Neural cell (in vitro differentiated cells): ENCODE measurements around the gene EIF4A2.
"Not testable (repeated sequence)": the region's sequence is repeated elsewhere in the genome, so short reads cannot be mapped to it uniquely, and the experiment has no call there.

Experiments
- EP300 ChIP-seq: fragments of 450-650 bp; conservative IDR thresholded peaks from 2 replicates; pipeline ENCODE4 v1.6.1; 2014; ENCODE audit warnings: antibody characterized with exemption, mild to moderate bottlenecking, moderate library complexity; ENCODE audit not compliant: poor library complexity, severe bottlenecking
- EZH2 ChIP-seq: fragments of 200-600, 300-800 bp; shearing (Covaris generic), sonication (generic); IDR thresholded peaks from 2 replicates; pipeline ENCODE4 v1.6.1; 2014; ENCODE audit warnings: antibody characterized with exemption, low read length, borderline replicate concordance, mild to moderate bottlenecking; ENCODE audit not compliant: insufficient read depth, poor library complexity, severe bottlenecking
- MXI1 ChIP-seq: fragments of 450-650 bp; conservative IDR thresholded peaks from 2 replicates; pipeline ENCODE4 v1.6.1; 2014; ENCODE audit warnings: antibody characterized with exemption, mild to moderate bottlenecking; ENCODE audit not compliant: poor library complexity, severe bottlenecking
- POLR2AphosphoS5 ChIP-seq: IDR thresholded peaks from 2 replicates; pipeline ENCODE4 v1.6.1; 2012
- RAD21 ChIP-seq: fragments of 450-650 bp; conservative IDR thresholded peaks from 2 replicates; pipeline ENCODE4 v1.6.1; 2014; ENCODE audit warnings: antibody characterized with exemption, mild to moderate bottlenecking, moderate library complexity
- TAF1 ChIP-seq: IDR thresholded peaks from 2 replicates; pipeline ENCODE4 v1.6.1; 2012; ENCODE audit warnings: low read depth
- TF ChIP-seq, protein P1 (sequence below): fragments of 450-650 bp; IDR thresholded peaks from 2 replicates; pipeline ENCODE4 v1.5.1; 2014; ENCODE audit warnings: antibody characterized with exemption, mild to moderate bottlenecking, moderate library complexity; ENCODE audit not compliant: poor library complexity, severe bottlenecking
- TF ChIP-seq, protein P2 (sequence below): IDR thresholded peaks from 2 replicates; pipeline ENCODE4 v1.6.1; 2012; ENCODE audit warnings: borderline replicate concordance

GRCh38 chr3:186811313-186811712, 27.9 kb downstream of the EIF4A2 start:
- TF ChIP-seq, protein P1, sequence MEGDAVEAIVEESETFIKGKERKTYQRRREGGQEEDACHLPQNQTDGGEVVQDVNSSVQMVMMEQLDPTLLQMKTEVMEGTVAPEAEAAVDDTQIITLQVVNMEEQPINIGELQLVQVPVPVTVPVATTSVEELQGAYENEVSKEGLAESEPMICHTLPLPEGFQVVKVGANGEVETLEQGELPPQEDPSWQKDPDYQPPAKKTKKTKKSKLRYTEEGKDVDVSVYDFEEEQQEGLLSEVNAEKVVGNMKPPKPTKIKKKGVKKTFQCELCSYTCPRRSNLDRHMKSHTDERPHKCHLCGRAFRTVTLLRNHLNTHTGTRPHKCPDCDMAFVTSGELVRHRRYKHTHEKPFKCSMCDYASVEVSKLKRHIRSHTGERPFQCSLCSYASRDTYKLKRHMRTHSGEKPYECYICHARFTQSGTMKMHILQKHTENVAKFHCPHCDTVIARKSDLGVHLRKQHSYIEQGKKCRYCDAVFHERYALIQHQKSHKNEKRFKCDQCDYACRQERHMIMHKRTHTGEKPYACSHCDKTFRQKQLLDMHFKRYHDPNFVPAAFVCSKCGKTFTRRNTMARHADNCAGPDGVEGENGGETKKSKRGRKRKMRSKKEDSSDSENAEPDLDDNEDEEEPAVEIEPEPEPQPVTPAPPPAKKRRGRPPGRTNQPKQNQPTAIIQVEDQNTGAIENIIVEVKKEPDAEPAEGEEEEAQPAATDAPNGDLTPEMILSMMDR = not testable (repeated sequence)
- not testable (repeated sequence) for TF ChIP-seq EP300, MXI1, EZH2, POLR2AphosphoS5, RAD21, TAF1
- TF ChIP-seq, protein P2, sequence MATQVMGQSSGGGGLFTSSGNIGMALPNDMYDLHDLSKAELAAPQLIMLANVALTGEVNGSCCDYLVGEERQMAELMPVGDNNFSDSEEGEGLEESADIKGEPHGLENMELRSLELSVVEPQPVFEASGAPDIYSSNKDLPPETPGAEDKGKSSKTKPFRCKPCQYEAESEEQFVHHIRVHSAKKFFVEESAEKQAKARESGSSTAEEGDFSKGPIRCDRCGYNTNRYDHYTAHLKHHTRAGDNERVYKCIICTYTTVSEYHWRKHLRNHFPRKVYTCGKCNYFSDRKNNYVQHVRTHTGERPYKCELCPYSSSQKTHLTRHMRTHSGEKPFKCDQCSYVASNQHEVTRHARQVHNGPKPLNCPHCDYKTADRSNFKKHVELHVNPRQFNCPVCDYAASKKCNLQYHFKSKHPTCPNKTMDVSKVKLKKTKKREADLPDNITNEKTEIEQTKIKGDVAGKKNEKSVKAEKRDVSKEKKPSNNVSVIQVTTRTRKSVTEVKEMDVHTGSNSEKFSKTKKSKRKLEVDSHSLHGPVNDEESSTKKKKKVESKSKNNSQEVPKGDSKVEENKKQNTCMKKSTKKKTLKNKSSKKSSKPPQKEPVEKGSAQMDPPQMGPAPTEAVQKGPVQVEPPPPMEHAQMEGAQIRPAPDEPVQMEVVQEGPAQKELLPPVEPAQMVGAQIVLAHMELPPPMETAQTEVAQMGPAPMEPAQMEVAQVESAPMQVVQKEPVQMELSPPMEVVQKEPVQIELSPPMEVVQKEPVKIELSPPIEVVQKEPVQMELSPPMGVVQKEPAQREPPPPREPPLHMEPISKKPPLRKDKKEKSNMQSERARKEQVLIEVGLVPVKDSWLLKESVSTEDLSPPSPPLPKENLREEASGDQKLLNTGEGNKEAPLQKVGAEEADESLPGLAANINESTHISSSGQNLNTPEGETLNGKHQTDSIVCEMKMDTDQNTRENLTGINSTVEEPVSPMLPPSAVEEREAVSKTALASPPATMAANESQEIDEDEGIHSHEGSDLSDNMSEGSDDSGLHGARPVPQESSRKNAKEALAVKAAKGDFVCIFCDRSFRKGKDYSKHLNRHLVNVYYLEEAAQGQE = not testable (repeated sequence)
